Natural killer cell (primary cell): ENCODE results near the gene PSEN2. TPM values are rescaled to one million over a fixed set of nuclear protein-coding genes. Genes with fewer than 3 reads are reported as not detected.
"Not testable (repeated sequence)": the region's sequence is repeated elsewhere in the genome, so short reads cannot be mapped to it uniquely, and the experiment has no call there.

ENCODE experiments used
- ATAC-seq, 3 donors: fragments of 150-1000 bp in 2 of 3; fragments of 200-7000 bp in 1 of 3; cut with Tn5 transposase; 1 replicate in 1 of 3; 2 replicates in 2 of 3; pipeline ENCODE4 v1.10.0; 2021; ENCODE audit warnings: mild to moderate bottlenecking in 2 of 3, moderate library complexity in 2 of 3
- DNase-seq, 2 donors: peaks; one replicate each; pipeline versions ENCODE4 v3.0.0 to v3.0.0-alpha.2; 2013 to 2021; ENCODE audit warnings: mixed read lengths in 1 of 2
- H3K27ac ChIP-seq: one replicate; pipeline ENCODE4 v1.5.1; 2013; ENCODE audit warnings: mild to moderate bottlenecking, low read length
- H3K27me3 ChIP-seq: one replicate; pipeline ENCODE4 v1.6.1; 2013; ENCODE audit warnings: low read length; ENCODE audit not compliant: control insufficient read depth, insufficient read depth
- H3K36me3 ChIP-seq: one replicate; pipeline ENCODE4 v1.6.1; 2013; ENCODE audit warnings: low read length; ENCODE audit not compliant: control insufficient read depth, insufficient read depth
- H3K4me1 ChIP-seq: one replicate; pipeline ENCODE4 v1.6.1; 2013; ENCODE audit warnings: low read length; ENCODE audit not compliant: control insufficient read depth, insufficient read depth
- H3K4me3 ChIP-seq: one replicate; pipeline ENCODE4 v1.5.1; 2013; ENCODE audit warnings: low read length
- H3K9me3 ChIP-seq: one replicate; pipeline ENCODE4 v1.6.1; 2013; ENCODE audit warnings: low read length; ENCODE audit not compliant: control insufficient read depth, insufficient read depth
- H3K27ac Mint-ChIP-seq, 2 donors: one replicate each; pipeline ENCODE4 v1.8.0; 2022; ENCODE audit warnings: mild to moderate bottlenecking in 2 of 2, mixed read lengths in 2 of 2, moderate library complexity in 1 of 2
- H3K27me3 Mint-ChIP-seq, 2 donors: one replicate each; pipeline ENCODE4 v1.8.0; 2022; ENCODE audit warnings: low read depth in 2 of 2, mixed read lengths in 2 of 2
- H3K36me3 Mint-ChIP-seq: one replicate; pipeline ENCODE4 v1.8.0; 2022; ENCODE audit warnings: mixed read lengths
- H3K4me1 Mint-ChIP-seq, 2 donors: one replicate each; pipeline ENCODE4 v1.8.0; 2022; ENCODE audit warnings: mixed read lengths in 2 of 2
- H3K4me3 Mint-ChIP-seq: one replicate; pipeline ENCODE4 v1.8.0; 2022; ENCODE audit warnings: mild to moderate bottlenecking, moderate library complexity, mixed read lengths
- H3K9me3 Mint-ChIP-seq, 2 donors: one replicate each; pipeline ENCODE4 v1.8.0; 2022; ENCODE audit warnings: mixed read lengths in 2 of 2
- WGBS: methylation state at CpG from one replicate; pipeline ENCODE4 v1.1.7; 2013; ENCODE audit warnings: missing lambda C conversion rate; ENCODE audit not compliant: insufficient coverage; 5-methylcytosine and 5-hydroxymethylcytosine counted together
- intact Hi-C: fragments of 100-400 bp; cut with micrococcal nuclease; formaldehyde crosslinking; loops from one replicate; pipeline ENCODE4 v1.14.2; 2022
- total RNA-seq, 4 donors: library from RNA; stranded (reverse); fragments of 120-200 nt in 1 of 4; gene quantifications; one replicate each; pipeline versions ENCODE4 v1.2.3 to v1.2.4, GENCODE V29; 2013 to 2022
- TF ChIP-seq, protein P1 (sequence below): fragments of 200-600 bp; IDR thresholded peaks from one replicate; pipeline ENCODE4 v1.8.0; 2022; ENCODE audit warnings: antibody characterized with exemption

The PSEN2 gene
- total RNA-seq, 3 donors from 2014 or later (not counting 1 experiment from before 2014, with no cell fraction given), result 12.6 to 22.8 (median 14.9) TPM

DNA sequence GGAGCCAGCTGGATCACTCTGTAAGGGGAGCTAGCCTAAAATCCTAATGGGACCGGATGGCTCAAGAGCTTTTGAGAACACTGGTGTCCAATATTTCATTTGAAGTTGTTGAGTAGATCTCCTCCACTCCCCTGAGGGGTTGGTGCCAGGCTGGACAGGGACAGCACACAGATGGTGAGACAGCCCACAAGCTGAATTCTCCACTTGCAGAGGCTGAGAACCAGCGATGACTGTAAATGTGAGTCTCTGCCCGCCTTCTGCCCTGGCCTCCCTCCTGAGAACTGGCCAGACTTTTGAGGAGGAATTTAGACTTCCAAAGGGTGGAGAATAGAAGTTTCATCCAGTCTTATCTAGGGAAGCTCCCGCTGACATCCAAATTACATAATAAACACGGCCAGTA lies 49.2 kb downstream of the PSEN2 start:
- Histone ChIP-seq H3K4me3 (no peak overlapping the region), H3K4me1 (no peaks in the 10 kb centered on the region), H3K9me3 (no peaks in the 10 kb centered on the region), H3K27ac (no peak overlapping the region), H3K36me3 (no peaks in the 10 kb centered on the region), H3K27me3 (no peaks in the 10 kb centered on the region)
- Mint-ChIP-seq H3K4me1 (no peaks in the 10 kb centered on the region), H3K27ac (no peak overlapping the region), H3K9me3 (no peaks in the 10 kb centered on the region), H3K36me3 (no peaks in the 10 kb centered on the region), H3K4me3 (no peak overlapping the region), H3K27me3 (no peaks in the 10 kb centered on the region)
- intact Hi-C loops, result no loop called here
- DNase-seq (no peak), ATAC-seq (no peak)
- 95% methylated on average over 3 of the region's 5 CpGs for WGBS
- TF ChIP-seq, protein P1, sequence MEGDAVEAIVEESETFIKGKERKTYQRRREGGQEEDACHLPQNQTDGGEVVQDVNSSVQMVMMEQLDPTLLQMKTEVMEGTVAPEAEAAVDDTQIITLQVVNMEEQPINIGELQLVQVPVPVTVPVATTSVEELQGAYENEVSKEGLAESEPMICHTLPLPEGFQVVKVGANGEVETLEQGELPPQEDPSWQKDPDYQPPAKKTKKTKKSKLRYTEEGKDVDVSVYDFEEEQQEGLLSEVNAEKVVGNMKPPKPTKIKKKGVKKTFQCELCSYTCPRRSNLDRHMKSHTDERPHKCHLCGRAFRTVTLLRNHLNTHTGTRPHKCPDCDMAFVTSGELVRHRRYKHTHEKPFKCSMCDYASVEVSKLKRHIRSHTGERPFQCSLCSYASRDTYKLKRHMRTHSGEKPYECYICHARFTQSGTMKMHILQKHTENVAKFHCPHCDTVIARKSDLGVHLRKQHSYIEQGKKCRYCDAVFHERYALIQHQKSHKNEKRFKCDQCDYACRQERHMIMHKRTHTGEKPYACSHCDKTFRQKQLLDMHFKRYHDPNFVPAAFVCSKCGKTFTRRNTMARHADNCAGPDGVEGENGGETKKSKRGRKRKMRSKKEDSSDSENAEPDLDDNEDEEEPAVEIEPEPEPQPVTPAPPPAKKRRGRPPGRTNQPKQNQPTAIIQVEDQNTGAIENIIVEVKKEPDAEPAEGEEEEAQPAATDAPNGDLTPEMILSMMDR, result no peak

DNA sequence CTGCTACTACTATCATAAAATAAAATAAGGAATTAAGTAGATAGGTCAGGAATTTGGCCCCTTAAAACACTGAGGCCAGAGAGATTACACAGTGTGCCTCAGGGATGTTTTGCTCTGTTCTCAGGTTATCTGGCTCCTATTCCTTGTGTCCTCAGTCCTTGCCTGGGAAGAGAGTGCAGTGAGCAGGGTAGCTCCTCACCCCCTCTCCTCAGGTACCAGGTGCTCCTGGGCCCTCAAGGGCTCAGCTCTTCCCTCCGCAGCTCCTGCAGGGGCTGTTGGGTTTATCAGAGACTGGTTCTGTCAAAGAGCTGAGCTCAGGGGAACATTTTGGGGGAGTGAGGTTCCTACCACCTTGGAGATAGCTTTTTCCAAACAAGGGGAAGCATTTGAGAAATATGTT lies 49.6 kb downstream of the PSEN2 start:
- H3K4me3 ChIP-seq, result no peak overlapping the region
- intact Hi-C loops, result no loop called here
- Mint-ChIP-seq H3K9me3 (no peaks in the 10 kb centered on the region), H3K4me1 (no peaks in the 10 kb centered on the region), H3K27me3 (no peaks in the 10 kb centered on the region), H3K27ac (no peak overlapping the region), H3K4me3 (no peak overlapping the region), H3K36me3 (no peaks in the 10 kb centered on the region)
- ATAC-seq, result peak in 1 of 3 donors; percentile 27
- DNase-seq, result no peak
- TF ChIP-seq, protein P1, result no peak
- no peaks in the 10 kb centered on the region for H3K36me3 ChIP-seq
- no peaks in the 10 kb centered on the region for H3K4me1 ChIP-seq
- no peaks in the 10 kb centered on the region for H3K27me3 ChIP-seq
- no peak overlapping the region for H3K27ac ChIP-seq
- 100% methylated on average over 1 of the region's 1 CpG for WGBS
- H3K9me3 ChIP-seq, result no peaks in the 10 kb centered on the region

DNA sequence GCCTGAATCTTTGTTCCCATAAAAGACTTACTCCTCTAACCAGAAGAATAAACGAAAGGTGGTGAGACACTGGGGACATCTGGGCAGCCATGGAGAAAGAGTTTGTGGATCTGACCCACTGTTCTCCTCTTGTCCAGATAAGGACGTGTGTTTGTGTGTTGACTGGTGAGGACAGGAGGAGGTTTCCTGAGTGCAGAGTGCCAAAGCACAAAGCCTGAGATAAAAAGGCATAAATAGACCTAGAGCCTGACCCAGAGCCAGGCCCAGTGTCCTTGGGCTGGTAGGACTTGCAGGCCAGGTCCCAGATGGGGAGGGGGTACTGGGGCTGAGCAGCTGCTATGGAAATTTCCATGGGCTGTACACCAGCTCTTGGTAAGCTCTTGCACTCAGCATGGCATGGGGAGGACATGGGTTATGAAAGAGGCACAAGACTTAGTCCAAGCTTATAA lies 50.1 kb downstream of the PSEN2 start:
- no peaks in the 10 kb centered on the region for H3K36me3 Mint-ChIP-seq
- H3K4me1 Mint-ChIP-seq, result no peaks in the 10 kb centered on the region
- no peak overlapping the region for H3K27ac Mint-ChIP-seq
- no peaks in the 10 kb centered on the region for H3K27me3 Mint-ChIP-seq
- TF ChIP-seq, protein P1, result no peak
- H3K36me3 ChIP-seq, result no peaks in the 10 kb centered on the region
- no peak overlapping the region for H3K27ac ChIP-seq
- no peaks in the 10 kb centered on the region for H3K4me1 ChIP-seq
- H3K27me3 ChIP-seq, result no peaks in the 10 kb centered on the region
- no peaks in the 10 kb centered on the region for H3K9me3 ChIP-seq
- no peak overlapping the region for H3K4me3 Mint-ChIP-seq
- no peaks in the 10 kb centered on the region for H3K9me3 Mint-ChIP-seq
- no peak for ATAC-seq
- no peak overlapping the region for H3K4me3 ChIP-seq
- no peak for DNase-seq
- intact Hi-C loops, result no loop called here
- 79% methylated on average over 2 of the region's 2 CpGs for WGBS

DNA sequence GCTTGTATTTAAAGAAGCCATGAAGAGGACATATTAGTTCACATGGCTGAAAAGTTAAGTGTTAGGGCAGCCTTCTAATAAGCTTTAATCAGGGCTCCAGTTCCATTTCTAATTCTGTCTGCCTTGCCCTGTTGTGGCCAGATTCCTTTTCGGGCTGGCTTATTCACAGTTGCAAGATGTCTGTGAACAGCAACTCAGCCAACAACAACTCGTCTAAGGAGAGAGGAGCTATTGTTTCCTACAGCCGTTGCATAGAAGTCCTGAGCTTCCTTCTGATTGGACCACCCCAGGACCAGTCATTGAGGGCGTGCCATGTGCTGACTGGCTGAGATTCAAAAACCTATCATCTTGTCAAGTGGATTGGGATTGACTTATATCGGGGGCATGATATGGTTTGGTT lies 51.1 kb downstream of the PSEN2 start:
- H3K4me1 ChIP-seq, result no peaks in the 10 kb centered on the region
- H3K36me3 Mint-ChIP-seq, result no peaks in the 10 kb centered on the region

DNA sequence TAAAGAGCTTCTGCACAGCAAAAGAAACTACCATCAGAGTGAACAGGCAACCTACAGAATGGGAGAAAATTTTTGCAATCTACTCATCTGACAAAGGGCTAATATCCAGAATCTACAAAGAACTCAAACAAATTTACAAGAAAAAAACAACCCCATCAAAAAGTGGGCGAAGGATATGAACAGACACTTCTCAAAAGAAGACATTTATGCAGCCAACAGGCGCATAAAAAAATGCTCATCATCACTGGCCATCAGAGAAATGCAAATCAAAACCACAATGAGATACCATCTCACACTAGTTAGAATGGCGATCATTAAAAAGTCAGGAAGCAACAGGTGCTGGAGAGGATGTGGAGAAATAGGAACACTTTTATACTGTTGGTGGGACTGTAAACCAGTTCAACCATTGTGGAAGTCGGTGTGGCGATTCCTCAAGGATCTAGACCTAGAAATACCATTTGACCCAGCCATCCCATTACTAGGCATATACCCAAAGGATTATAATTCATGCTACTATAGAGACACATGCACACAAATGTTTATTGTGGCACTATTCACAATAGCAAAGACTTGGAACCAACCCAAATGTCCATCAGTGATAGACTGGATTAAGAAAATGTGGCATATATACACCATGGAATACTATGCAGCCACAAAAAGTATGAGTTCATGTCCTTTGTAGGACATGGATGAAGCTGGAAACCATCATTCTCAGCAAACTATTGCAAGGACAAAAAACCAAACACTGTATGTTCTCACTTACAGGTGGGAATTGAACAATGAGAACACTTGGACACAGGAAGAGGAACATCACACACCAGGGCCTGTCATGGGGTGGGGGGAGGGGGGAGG lies 59.1 kb downstream of the PSEN2 start:
- 100% methylated on average over 2 of the region's 5 CpGs for WGBS
- H3K27me3 ChIP-seq, H3K27me3 Mint-ChIP-seq, H3K4me3 ChIP-seq, ATAC-seq, intact Hi-C loops, DNase-seq, H3K36me3 Mint-ChIP-seq, H3K27ac ChIP-seq, H3K4me3 Mint-ChIP-seq, H3K27ac Mint-ChIP-seq, H3K9me3 ChIP-seq, H3K4me1 ChIP-seq, H3K4me1 Mint-ChIP-seq, H3K9me3 Mint-ChIP-seq, H3K36me3 ChIP-seq: not testable (repeated sequence)

More for the DNA sequence above, 51.1 kb downstream of the PSEN2 start:
- H3K4me1 Mint-ChIP-seq, result no peaks in the 10 kb centered on the region
- no peak overlapping the region for H3K4me3 Mint-ChIP-seq
- H3K27me3 ChIP-seq, result no peaks in the 10 kb centered on the region
- no peak overlapping the region for H3K27ac Mint-ChIP-seq
- no peaks in the 10 kb centered on the region for H3K9me3 ChIP-seq
- no peak for DNase-seq
- TF ChIP-seq, protein P1, result no peak
- ATAC-seq, result no peak
- no peaks in the 10 kb centered on the region for H3K9me3 Mint-ChIP-seq
- no peaks in the 10 kb centered on the region for H3K36me3 ChIP-seq
- H3K27ac ChIP-seq, result no peak overlapping the region
- H3K4me3 ChIP-seq, result no peak overlapping the region
- intact Hi-C loops, result no loop called here
- 94% methylated on average over 5 of the region's 5 CpGs for WGBS
- H3K27me3 Mint-ChIP-seq, result peaks cover 0 to under 1% of the 10 kb centered on the region in 2 donors
